Measurements from ENCODE around the gene CST5.
"Not testable (repeated sequence)": the region's sequence is repeated elsewhere in the genome, so short reads cannot be mapped to it uniquely, and the experiment has no call there.

CST5 gene

GRCh38 chr20:23860771-23861170 lies 18.8 kb downstream of the CST5 start:
- not testable (repeated sequence) for DNase-seq (ENCODE audit: low read depth); H3K4me3 ChIP-seq (ENCODE audit: low read depth, low read length)

GRCh38 chr20:23857962-23858595 lies 21.5 kb downstream of the CST5 start:
- H3K4me3 ChIP-seq (ENCODE audit: low read depth, low read length) = no peak overlapping the region
- DNase-seq (ENCODE audit: low read depth) = no peak

GRCh38 chr20:23856736-23857135 lies 22.8 kb downstream of the CST5 start:
- no peak overlapping the region for H3K4me3 ChIP-seq (ENCODE audit: low read depth, low read length)
- no peak for DNase-seq (ENCODE audit: low read depth)

GRCh38 chr20:23856226-23856625 lies 23.3 kb downstream of the CST5 start:
- DNase-seq (ENCODE audit: low read depth) = no peak

GRCh38 chr20:23841693-23842092 lies 37.9 kb downstream of the CST5 start:
- DNase-seq (ENCODE audit: low read depth) = no peak
- H3K4me3 ChIP-seq (ENCODE audit: low read depth, low read length) = no peak overlapping the region

More at GRCh38 chr20:23856226-23856625, 23.3 kb downstream of the CST5 start:
- H3K4me3 ChIP-seq (ENCODE audit: low read depth, low read length) = no peak overlapping the region

- no peak for DNase-seq (ENCODE audit: low read depth)
- H3K4me3 ChIP-seq (ENCODE audit: low read depth, low read length) = no peak overlapping the region
These were observed 43.8 kb downstream of the CST5 start for GRCh38 chr20:23835716-23836115.

GRCh38 chr20:23832775-23833513 lies 46.6 kb downstream of the CST5 start:
- H3K4me3 ChIP-seq (ENCODE audit: low read depth, low read length) = no peak overlapping the region
- DNase-seq (ENCODE audit: low read depth) = no peak

- not testable (repeated sequence) for H3K4me3 ChIP-seq (ENCODE audit: low read depth, low read length); DNase-seq (ENCODE audit: low read depth)
These were observed 47.6 kb downstream of the CST5 start for GRCh38 chr20:23831961-23832360.

- no peak within 1 kb of the TSS for H3K4me3 ChIP-seq (ENCODE audit: low read depth, low read length)
- no peak for DNase-seq (ENCODE audit: low read depth)
These were observed 53.0 kb downstream of the CST5 start, which contains the start of gene CST2 for GRCh38 chr20:23826541-23827021. CST2 (minus strand) TSS chr20:23826729; CDS start chr20:23826660, 69 bp downstream.

All from skeletal muscle cell (primary cell).